HL-60 (cell line): ENCODE results near the gene SUFU.

Experiments used
- CTCF ChIP-seq: IDR thresholded peaks from one replicate; pipeline ENCODE4 v1.5.1; 2011; ENCODE audit warnings: low read length, control low read depth, inconsistent platforms; ENCODE audit not compliant: insufficient read depth
- GABPA ChIP-seq: IDR thresholded peaks from 2 replicates; pipeline ENCODE4 v1.6.1; 2012; ENCODE audit warnings: low read depth
- SPI1 ChIP-seq: IDR thresholded peaks from 2 replicates; pipeline ENCODE4 v1.6.1; 2012; ENCODE audit warnings: low read depth, mild to moderate bottlenecking, borderline replicate concordance

GRCh38 chr10:102682981-102683380 is 179.2 kb downstream of the SUFU start:
- TF ChIP-seq GABPA (no peak), CTCF (no peak), SPI1 (no peak)
